HG02588 (cell line): ENCODE data around the gene UBAC2.
"Not testable (repeated sequence)": the region's sequence is repeated elsewhere in the genome, so short reads cannot be mapped to it uniquely, and the experiment has no call there.

ENCODE experiments used
- ATAC-seq: cut with Tn5 transposase; IDR thresholded peaks from one replicate; pipeline ENCODE4 v1.9.1; 2021; ENCODE audit warnings: mild to moderate bottlenecking, moderate library complexity; ENCODE audit not compliant: unreplicated experiment

Gene UBAC2

GRCh38 chr13:99182439-99182838 lies 18.2 kb upstream of the UBAC2 start:
- no peak for ATAC-seq

- ATAC-seq = no peak
These were observed 15.0 kb upstream of the UBAC2 start for GRCh38 chr13:99185606-99186005.

GRCh38 chr13:99190147-99190985 lies 10.3 kb upstream of the UBAC2 start:
- no peak for ATAC-seq

GRCh38 chr13:99191336-99191899 lies 9.2 kb upstream of the UBAC2 start:
- ATAC-seq = no peak

GRCh38 chr13:99191900-99192399 lies 8.7 kb upstream of the UBAC2 start:
- no peak for ATAC-seq

GRCh38 chr13:99192480-99192879 lies 8.2 kb upstream of the UBAC2 start:
- no peak for ATAC-seq

- ATAC-seq = no peak
These were observed 7.5 kb upstream of the UBAC2 start for GRCh38 chr13:99193152-99193551.

GRCh38 chr13:99196466-99197116 lies 4.1 kb upstream of the UBAC2 start:
- ATAC-seq = no peak

- ATAC-seq = no peak
These were observed 3.5 kb upstream of the UBAC2 start for GRCh38 chr13:99197117-99197651.

DNA sequence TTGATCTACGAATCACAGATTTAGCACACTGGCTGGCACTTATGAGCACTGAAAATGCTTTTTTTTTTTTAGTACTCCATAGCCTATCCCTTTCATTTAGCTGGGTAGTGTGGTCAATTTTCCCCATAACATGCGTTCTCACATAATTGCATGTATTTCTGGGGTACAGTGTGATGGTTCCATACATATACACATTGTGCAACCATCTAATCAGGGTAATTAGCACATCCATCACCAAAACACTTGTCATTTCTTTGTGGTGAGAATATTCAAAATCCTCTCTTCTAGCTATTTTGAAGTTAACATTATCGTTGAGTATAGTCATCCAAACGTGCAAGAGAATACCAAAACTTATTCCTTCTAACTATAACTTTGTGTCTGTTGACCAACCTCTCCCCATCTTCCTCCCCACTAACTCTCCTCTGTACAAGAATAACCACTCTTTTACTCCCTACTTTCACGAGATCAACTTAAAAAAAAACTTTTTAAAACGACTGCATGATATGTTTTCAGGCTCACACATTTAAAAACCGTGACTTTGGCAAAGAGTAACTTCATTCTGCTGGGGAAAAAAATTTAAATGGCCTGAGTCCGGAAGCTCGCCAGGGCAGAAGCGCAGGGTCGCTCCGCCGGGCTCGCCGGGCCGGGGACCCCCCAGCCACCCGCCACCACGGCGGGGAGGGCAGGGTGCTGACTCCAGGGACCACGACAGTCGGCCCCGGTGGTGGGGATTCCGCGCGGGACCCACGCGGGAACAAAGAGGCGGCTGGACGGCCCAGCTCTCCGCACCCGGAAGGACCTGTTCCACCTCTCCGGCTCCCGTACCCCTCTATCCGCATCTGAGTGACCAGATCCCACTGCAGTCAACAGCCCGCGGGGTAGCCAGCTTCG lies 868 bp upstream of the UBAC2 start:
- peak; percentile 3 for ATAC-seq

GRCh38 chr13:99203601-99204579 lies 3.2 kb downstream of the UBAC2 start:
- no peak for ATAC-seq

DNA sequence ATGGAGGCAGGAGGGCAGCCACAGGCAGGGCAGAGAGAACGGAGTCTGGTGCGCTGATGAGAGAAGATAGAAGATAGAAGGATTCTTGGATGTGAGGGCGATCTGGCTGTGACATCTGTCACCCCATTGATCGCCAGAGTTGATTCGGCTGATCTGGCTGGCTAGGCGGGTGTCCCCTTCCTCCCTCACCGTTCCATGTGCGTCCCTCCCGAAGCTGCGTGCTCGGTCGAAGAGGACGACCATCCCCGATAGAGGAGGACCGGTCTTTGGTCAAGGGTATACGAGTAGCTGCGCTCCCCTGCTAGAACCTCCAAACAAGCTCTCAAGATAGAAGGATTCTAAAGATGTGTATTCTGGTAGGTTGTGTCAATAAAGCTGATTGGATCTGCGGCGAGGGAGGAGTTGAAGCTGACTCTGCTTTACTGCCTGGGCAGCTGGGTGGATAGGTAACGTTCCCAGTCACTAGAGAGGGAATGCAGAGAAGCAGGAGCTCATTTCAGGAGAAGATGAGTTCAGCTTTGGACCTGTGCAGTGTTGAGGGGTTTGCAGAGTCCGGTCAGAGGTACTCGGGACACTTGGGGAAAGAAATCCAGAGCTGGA lies 5.1 kb downstream of the UBAC2 start:
- no peak for ATAC-seq

- no peak for ATAC-seq
These were observed 5.6 kb downstream of the UBAC2 start for GRCh38 chr13:99206226-99206625.

GRCh38 chr13:99206873-99207272 lies 6.2 kb downstream of the UBAC2 start:
- ATAC-seq = no peak

GRCh38 chr13:99207511-99207910 lies 6.9 kb downstream of the UBAC2 start:
- no peak for ATAC-seq

DNA sequence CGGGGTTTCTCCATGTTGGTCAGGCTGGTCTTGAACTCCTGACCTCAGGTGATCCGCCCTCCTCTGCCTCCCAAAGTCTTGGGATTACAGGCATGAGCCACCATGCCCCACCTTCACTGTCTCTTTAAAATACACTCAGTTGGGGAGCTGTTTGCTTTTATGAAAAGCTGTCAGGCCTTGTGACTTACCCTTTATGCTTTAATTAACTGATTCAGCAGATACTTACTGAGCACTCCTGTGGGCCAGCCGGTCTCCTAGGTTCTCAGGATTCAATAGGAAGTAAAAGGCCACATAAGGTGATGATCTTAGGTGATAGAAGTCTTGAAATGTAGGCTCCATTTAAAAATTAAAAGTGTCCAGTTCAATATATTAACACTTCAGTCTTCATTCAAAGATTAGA lies 7.5 kb downstream of the UBAC2 start:
- ATAC-seq = no peak

DNA sequence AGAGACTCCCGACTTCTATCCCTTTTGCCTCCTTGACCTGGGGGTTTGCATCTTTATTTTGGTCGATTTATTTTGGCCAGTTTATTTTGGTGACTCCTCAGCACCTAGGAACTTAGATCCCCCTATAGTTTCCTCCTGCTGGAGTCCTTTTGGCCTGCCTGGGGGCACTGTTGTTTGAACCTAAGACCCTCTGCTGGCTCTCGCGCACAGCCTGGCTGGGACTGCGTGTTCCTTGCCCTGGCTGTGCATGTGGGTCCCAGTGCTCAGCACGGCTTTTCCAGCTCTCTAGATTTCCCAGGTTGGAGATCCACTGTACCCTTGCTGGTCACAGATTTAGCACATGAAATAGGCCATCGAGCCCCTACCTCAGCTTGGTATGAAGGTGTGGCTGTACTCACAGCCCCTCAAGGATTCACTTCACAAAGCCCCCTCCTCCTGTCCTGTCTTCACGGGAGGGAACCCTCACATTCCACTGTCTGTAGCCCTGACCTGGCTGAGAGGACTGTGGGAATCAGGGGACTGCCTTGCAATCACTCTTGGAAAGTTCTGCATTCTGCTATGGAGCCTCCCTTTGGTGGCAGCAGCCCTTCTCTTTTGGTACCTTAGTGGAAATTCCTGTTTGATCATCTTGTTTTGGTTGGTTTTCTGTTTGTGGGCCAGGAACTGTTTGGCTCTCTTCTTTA lies 8.3 kb downstream of the UBAC2 start:
- ATAC-seq = no peak

DNA sequence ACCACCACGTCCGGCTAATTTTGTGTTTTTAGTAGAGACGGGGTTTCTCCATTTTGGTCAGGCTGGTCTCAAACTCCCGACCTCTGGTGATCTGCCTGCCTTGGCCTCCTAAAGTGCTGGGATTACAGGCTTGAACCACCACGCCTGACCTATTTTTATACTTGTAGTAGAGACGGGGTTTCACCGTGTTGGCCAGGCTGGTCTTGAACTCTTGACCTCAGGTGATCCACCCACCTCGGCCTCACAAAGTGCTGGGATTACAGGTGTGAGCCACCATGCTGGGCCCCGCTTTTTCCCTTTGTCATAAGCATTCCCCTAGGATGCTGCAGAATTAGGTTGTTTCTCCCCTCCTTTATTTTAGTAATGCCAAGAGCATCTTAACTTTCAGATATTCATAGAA lies 10.0 kb downstream of the UBAC2 start:
- ATAC-seq = not testable (repeated sequence)
